Measurements from ENCODE around the gene FMO1. TPM values are rescaled to one million over a fixed set of nuclear protein-coding genes. Genes with fewer than 3 reads are reported as not detected.

Gene FMO1
- total and polyA plus RNA-seq, 2 donors (not counting 1 experiment from before 2014, with no cell fraction given) = 0.22 TPM; not detected in 1

GRCh38 chr1:171218661-171219060, 29.6 kb upstream of the FMO1 start:
- DNase-seq (ENCODE audit: low read depth in 2 of 2) = no peak
- H3K4me1 ChIP-seq (ENCODE audit: control insufficient read depth, extremely low read depth, insufficient read depth, low read length) = peaks cover 16% of the 10 kb centered on the region
- no peaks in the 10 kb centered on the region for H3K79me2 ChIP-seq (ENCODE audit: control insufficient read depth, insufficient read depth, low read length)
- H4K20me1 ChIP-seq (ENCODE audit: control insufficient read depth, extremely low read depth, insufficient read depth, low read length) = no peaks in the 10 kb centered on the region
- H3K4me3 ChIP-seq (replicated peaks in 1 of 4; ENCODE audit: control extremely low read depth in 1 of 4, insufficient read depth in 1 of 4, low read depth in 3 of 4, low read length in 4 of 4) = no peak overlapping the region
- no peak for TF ChIP-seq CTCF (conservative IDR thresholded peaks at IDR 0.05 in 1 of 2, IDR thresholded peaks at IDR 0.05 in 1 of 2; ENCODE audit: low read depth in 1 of 2, low read length in 2 of 2)
- no peak for TF ChIP-seq EZH2 (IDR thresholded peaks at IDR 0.05; ENCODE audit: low read length, missing control alignments)
- no peak overlapping the region for H3K27ac ChIP-seq (ENCODE audit: insufficient read depth, low read length)
- H3K9ac ChIP-seq (ENCODE audit: insufficient read depth, low read length) = no peak overlapping the region
- no peak overlapping the region for H3K4me2 ChIP-seq (ENCODE audit: extremely low read depth, insufficient read depth, low read length)
- no peak overlapping the region for H2AFZ ChIP-seq (ENCODE audit: low read length)
- H3K36me3 ChIP-seq (ENCODE audit: control insufficient read depth, insufficient read depth, low read length) = no peaks in the 10 kb centered on the region
- H3K27me3 ChIP-seq (ENCODE audit: control insufficient read depth, insufficient read depth, low read length) = no peaks in the 10 kb centered on the region
- no peaks in the 10 kb centered on the region for H3K9me3 ChIP-seq (ENCODE audit: control insufficient read depth, insufficient read depth, low read depth, low read length)

GRCh38 chr1:171219346-171220080, 28.8 kb upstream of the FMO1 start:
- H2AFZ ChIP-seq (ENCODE audit: low read length) = no peak overlapping the region
- no peaks in the 10 kb centered on the region for H3K36me3 ChIP-seq (ENCODE audit: control insufficient read depth, insufficient read depth, low read length)
- no peaks in the 10 kb centered on the region for H4K20me1 ChIP-seq (ENCODE audit: control insufficient read depth, extremely low read depth, insufficient read depth, low read length)
- no peak overlapping the region for H3K4me3 ChIP-seq (replicated peaks in 1 of 4; ENCODE audit: control extremely low read depth in 1 of 4, insufficient read depth in 1 of 4, low read depth in 3 of 4, low read length in 4 of 4)
- no peak for TF ChIP-seq EZH2 (IDR thresholded peaks at IDR 0.05; ENCODE audit: low read length, missing control alignments)
- TF ChIP-seq CTCF (conservative IDR thresholded peaks at IDR 0.05 in 1 of 2, IDR thresholded peaks at IDR 0.05 in 1 of 2; ENCODE audit: low read depth in 1 of 2, low read length in 2 of 2) = no peak
- DNase-seq (ENCODE audit: low read depth in 2 of 2) = peak; percentile 71 to 73
- no peaks in the 10 kb centered on the region for H3K27me3 ChIP-seq (ENCODE audit: control insufficient read depth, insufficient read depth, low read length)
- peaks cover 16% of the 10 kb centered on the region for H3K4me1 ChIP-seq (ENCODE audit: control insufficient read depth, extremely low read depth, insufficient read depth, low read length)
- peak overlapping the region; percentile 23 for H3K4me2 ChIP-seq (ENCODE audit: extremely low read depth, insufficient read depth, low read length)
- no peaks in the 10 kb centered on the region for H3K79me2 ChIP-seq (ENCODE audit: control insufficient read depth, insufficient read depth, low read length)
- H3K9me3 ChIP-seq (ENCODE audit: control insufficient read depth, insufficient read depth, low read depth, low read length) = no peaks in the 10 kb centered on the region
- H3K9ac ChIP-seq (ENCODE audit: insufficient read depth, low read length) = no peak overlapping the region
- H3K27ac ChIP-seq (ENCODE audit: insufficient read depth, low read length) = peak overlapping the region; percentile 70

GRCh38 chr1:171220081-171220420, 28.2 kb upstream of the FMO1 start:
- Histone ChIP-seq H3K4me2 (ENCODE audit: extremely low read depth, insufficient read depth, low read length) (peak overlapping the region; percentile 83), H3K27me3 (ENCODE audit: control insufficient read depth, insufficient read depth, low read length) (no peaks in the 10 kb centered on the region), H3K79me2 (ENCODE audit: control insufficient read depth, insufficient read depth, low read length) (no peaks in the 10 kb centered on the region), H3K9ac (ENCODE audit: insufficient read depth, low read length) (no peak overlapping the region), H3K9me3 (ENCODE audit: control insufficient read depth, insufficient read depth, low read depth, low read length) (no peaks in the 10 kb centered on the region), H4K20me1 (ENCODE audit: control insufficient read depth, extremely low read depth, insufficient read depth, low read length) (no peaks in the 10 kb centered on the region), H2AFZ (ENCODE audit: low read length) (no peak overlapping the region), H3K4me3 (replicated peaks in 1 of 4; ENCODE audit: control extremely low read depth in 1 of 4, insufficient read depth in 1 of 4, low read depth in 3 of 4, low read length in 4 of 4) (peak overlapping the region in 3 of 4 experiments; percentile 22 to 25 (median 25)), H3K4me1 (ENCODE audit: control insufficient read depth, extremely low read depth, insufficient read depth, low read length) (peaks cover 16% of the 10 kb centered on the region), H3K27ac (ENCODE audit: insufficient read depth, low read length) (peak overlapping the region; percentile 88), H3K36me3 (ENCODE audit: control insufficient read depth, insufficient read depth, low read length) (no peaks in the 10 kb centered on the region)
- TF ChIP-seq CTCF (conservative IDR thresholded peaks at IDR 0.05 in 1 of 2, IDR thresholded peaks at IDR 0.05 in 1 of 2; ENCODE audit: low read depth in 1 of 2, low read length in 2 of 2) = no peak
- no peak for TF ChIP-seq EZH2 (IDR thresholded peaks at IDR 0.05; ENCODE audit: low read length, missing control alignments)
- DNase-seq (ENCODE audit: low read depth in 2 of 2) = peak; percentile 83 to 96

Measured in fibroblast of lung (primary cell).